Measurements from ENCODE around the gene HBG1.
"Not testable (repeated sequence)": the region's sequence is repeated elsewhere in the genome, so short reads cannot be mapped to it uniquely, and the experiment has no call there.

Gene HBG1

GRCh38 chr11:5249807-5250396 is at the start of gene HBG1:
HBG1 (minus strand) TSS chr11:5249857; CDS start chr11:5249804, 53 bp downstream.
- not testable (repeated sequence) for DNase-seq (ENCODE audit: low read depth); H3K4me3 ChIP-seq (ENCODE audit: low read length)

GRCh38 chr11:5298451-5298850 is 48.8 kb upstream of the HBG1 start:
- DNase-seq (ENCODE audit: low read depth), result no peak
- TF ChIP-seq CTCF (IDR thresholded peaks at IDR 0.05; ENCODE audit: insufficient read depth, low read depth, low read length, missing control alignments), result no peak
- no peak overlapping the region for H3K4me3 ChIP-seq (ENCODE audit: low read length)

GRCh38 chr11:5297721-5298323 is 48.2 kb upstream of the HBG1 start:
- DNase-seq (ENCODE audit: low read depth), result no peak
- no peak for TF ChIP-seq CTCF (IDR thresholded peaks at IDR 0.05; ENCODE audit: insufficient read depth, low read depth, low read length, missing control alignments)
- no peak overlapping the region for H3K4me3 ChIP-seq (ENCODE audit: low read length)

GRCh38 chr11:5294342-5294995 is 44.8 kb upstream of the HBG1 start:
- H3K4me3 ChIP-seq (ENCODE audit: low read length); DNase-seq (ENCODE audit: low read depth): not testable (repeated sequence)

GRCh38 chr11:5293028-5293427 is 43.4 kb upstream of the HBG1 start:
- TF ChIP-seq CTCF (IDR thresholded peaks at IDR 0.05; ENCODE audit: insufficient read depth, low read depth, low read length, missing control alignments), result no peak
- H3K4me3 ChIP-seq (ENCODE audit: low read length), result no peak overlapping the region
- DNase-seq (ENCODE audit: low read depth), result no peak

- no peak overlapping the region for H3K4me3 ChIP-seq (ENCODE audit: low read length)
- peak; percentile 72 for DNase-seq (ENCODE audit: low read depth)
Observed at GRCh38 chr11:5291207-5291838, 41.7 kb upstream of the HBG1 start.

GRCh38 chr11:5290106-5290505 is 40.4 kb upstream of the HBG1 start:
- DNase-seq (ENCODE audit: low read depth), result no peak
- TF ChIP-seq CTCF (IDR thresholded peaks at IDR 0.05; ENCODE audit: insufficient read depth, low read depth, low read length, missing control alignments), result no peak
- H3K4me3 ChIP-seq (ENCODE audit: low read length), result no peak overlapping the region

More at GRCh38 chr11:5291207-5291838, 41.7 kb upstream of the HBG1 start:
- peak; percentile 84 for TF ChIP-seq CTCF (IDR thresholded peaks at IDR 0.05; ENCODE audit: insufficient read depth, low read depth, low read length, missing control alignments)
